ENCODE results near the gene ESPL1.

ESPL1 gene

GRCh38 chr12:53231921-53232645 lies 36.0 kb upstream of the ESPL1 start, which contains the start of gene RARG:
TSS of gene RARG (minus strand) at chr12:53232209. CDS start at chr12:53227545, 4,664 bp downstream.
- DNase-seq = peak; percentile 43

DNA sequence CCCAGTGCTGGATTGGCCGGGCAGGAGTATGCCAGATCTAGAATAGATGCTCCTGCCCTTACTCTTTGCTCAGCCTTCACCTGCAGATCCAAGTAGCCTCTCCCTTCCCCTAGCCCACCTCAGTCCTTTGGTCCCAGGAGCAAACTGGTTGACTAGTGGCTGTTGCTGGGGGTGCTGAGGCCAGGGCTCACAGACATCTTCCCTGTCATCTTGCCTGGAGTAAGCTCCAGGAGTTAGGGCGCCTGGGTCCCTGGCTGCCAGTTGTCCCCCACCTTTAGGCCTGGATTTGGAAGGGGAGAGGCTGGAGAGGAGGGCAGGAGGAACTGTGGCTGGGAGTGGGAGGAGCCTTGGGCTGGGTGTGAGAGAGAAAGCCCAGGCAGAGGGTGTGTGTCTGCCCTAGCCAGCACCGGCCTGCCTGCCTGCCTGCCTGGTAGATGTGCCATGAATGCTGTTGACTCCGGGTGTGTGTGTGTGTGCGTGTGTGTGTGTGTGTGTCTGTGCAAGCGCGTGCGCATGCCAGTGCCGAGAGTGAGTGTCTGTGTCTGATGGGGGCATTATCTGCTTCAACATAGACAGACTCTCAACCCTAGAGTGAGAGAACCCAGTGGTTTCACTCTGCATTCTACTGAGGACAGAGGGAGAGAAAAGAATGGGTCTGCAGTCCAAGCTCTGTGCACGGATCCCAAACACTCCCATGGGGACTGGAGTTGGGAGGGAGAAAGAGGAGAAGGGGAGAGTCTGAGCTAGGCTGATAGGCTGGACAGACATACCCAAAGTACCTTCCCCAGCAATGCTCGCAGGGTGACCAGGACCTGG lies 35.2 kb upstream of the ESPL1 start:
- peak; percentile 33 for DNase-seq

GRCh38 chr12:53233671-53234121 lies 34.4 kb upstream of the ESPL1 start:
- DNase-seq = no peak

GRCh38 chr12:53234271-53234914 lies 33.7 kb upstream of the ESPL1 start:
- DNase-seq = no peak

DNA sequence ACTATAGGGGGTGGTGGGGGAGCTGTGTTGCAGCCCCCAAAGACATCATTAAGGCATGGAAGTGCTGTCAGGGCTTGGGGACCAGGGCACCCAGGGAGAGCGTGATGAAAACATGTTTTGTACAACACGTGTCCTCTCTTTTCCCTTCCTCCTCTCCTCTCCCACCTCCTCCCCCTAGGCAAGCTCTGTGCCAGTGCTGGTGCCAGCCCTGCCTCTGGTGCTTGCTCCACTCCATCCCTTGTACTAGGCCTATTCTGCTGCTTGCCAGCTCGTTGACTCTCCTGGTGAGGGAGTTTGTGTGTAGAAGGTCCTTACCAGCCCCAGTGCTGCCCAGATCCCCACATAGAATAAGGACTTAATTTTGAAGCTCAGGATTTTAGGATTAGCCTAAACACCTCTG lies 32.9 kb upstream of the ESPL1 start:
- DNase-seq = no peak

- no peak for DNase-seq
These were observed 32.2 kb upstream of the ESPL1 start for GRCh38 chr12:53235742-53236442.

- no peak for DNase-seq
These were observed 31.5 kb upstream of the ESPL1 start for GRCh38 chr12:53236443-53237111.

GRCh38 chr12:53239643-53240258 lies 28.3 kb upstream of the ESPL1 start:
- DNase-seq = no peak

- DNase-seq = no peak
These were observed 26.3 kb upstream of the ESPL1 start for GRCh38 chr12:53241623-53242412.

GRCh38 chr12:53244337-53244736 lies 23.8 kb upstream of the ESPL1 start:
- DNase-seq = no peak

GRCh38 chr12:53245286-53245685 lies 22.8 kb upstream of the ESPL1 start:
- DNase-seq = no peak

GRCh38 chr12:53251477-53252348 lies 16.4 kb upstream of the ESPL1 start:
- DNase-seq = peak; percentile 80

- DNase-seq = no peak
These were observed 15.7 kb upstream of the ESPL1 start for GRCh38 chr12:53252349-53252916.

DNA sequence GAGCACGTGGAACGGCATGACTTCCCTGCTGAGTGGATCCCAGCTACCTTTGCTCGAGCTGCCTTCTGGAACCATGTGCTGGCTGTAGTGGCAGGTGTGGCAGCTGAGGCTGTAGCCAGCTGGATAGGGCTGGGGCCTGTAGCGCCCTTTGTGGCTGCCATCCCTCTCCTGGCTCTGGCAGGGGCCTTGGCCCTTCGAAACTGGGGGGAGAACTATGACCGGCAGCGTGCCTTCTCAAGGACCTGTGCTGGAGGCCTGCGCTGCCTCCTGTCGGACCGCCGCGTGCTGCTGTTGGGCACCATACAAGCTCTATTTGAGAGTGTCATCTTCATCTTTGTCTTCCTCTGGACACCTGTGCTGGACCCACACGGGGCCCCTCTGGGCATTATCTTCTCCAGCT lies 14.8 kb upstream of the ESPL1 start:
- DNase-seq = no peak

- DNase-seq = no peak
These were observed 13.1 kb upstream of the ESPL1 start for GRCh38 chr12:53254816-53255545.

DNA sequence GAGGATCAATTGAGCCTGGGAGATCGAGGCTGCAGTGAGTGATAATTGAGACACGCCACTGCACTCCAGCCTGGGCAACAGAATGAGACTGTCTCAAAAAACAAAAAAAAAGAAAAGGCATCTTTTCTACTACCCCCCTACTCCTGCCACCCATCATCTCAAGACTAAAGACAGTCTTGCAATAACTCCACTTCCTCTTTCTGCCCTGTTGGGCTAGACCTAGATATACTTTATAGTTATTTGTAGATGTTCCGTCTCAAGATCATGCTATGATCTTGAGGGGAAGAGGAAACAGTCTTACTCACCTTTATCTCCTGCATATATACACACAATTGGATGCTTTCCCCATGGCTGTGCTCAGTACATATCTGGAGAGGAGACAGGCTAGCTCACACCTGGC lies 12.1 kb upstream of the ESPL1 start:
- DNase-seq = no peak

DNA sequence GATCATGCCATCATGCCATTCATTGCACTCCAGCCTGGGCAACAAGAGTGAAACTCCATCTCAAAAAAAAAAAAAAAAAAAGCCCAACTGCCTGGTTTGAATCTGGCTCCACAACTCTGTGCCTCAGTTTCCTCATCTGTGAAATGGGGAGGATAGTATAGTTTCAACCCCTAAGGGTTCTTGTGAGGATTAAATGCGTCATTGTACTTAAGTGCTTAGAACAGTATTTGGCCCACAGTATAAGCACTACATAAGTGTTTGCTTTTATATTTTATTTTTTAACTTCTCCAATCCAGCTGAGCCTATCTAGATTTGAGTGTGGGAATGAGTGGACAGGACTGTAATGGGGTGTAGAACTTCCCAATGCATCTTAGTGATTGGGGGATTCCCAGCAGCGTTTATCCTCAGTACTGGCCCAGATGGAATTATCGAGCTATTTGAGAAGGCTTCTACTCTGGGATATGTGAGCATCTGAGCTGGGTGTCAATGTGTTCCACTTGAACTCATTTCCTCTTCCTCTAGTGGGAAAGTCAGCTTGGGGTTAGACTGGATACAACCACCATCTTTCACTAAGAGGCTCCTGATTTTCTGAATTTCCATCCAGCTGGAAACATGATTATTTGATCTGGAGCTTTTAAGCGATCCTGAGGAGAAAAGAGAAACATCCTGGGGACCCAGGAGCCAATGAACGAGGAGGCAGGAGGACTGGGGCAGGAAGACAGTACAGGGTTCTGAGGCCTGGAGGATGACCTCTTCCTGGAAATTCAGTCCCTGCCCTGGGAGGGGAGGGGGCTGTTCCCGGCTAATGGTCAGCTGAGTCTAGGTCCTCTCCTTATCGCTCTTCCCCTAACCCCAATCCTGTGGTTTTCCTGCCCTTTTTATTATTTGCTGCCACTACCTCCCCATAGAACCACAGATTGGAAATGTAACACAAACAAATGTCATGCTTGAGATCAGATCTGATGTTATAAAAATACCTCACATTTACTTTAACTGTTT lies 9.3 kb upstream of the ESPL1 start:
- no peak for DNase-seq

DNA sequence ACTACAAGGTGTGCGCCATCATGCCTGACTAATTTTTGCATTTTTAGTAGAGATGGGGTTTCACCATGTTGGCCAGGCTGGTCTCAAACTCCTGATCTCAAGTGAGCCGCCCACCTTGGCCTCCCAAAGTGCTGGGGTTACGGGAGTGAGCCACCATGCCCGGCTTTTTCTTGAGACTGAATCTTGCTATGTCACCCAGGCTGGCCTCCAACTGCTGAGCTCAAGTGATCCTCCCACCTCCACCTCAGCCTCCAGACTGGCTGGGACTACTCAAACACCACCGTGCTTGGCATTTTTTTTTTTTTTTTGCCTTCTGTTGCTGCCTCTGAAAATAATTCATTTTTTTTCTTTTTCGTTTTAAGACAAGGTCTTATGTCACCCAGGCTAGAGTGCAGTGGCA lies 8.2 kb upstream of the ESPL1 start:
- no peak for DNase-seq

Measured in midbrain (tissue), 1 donor.